Astrocyte (in vitro differentiated cells and primary cell): Measurements from ENCODE around the gene PSMC3IP. TPM values are rescaled to one million over a fixed set of nuclear protein-coding genes. Genes with fewer than 3 reads are reported as not detected.

Experiments
- DNase-seq: peaks from one replicate; pipeline ENCODE4 v3.0.0-alpha.2; 2010; ENCODE audit warnings: low read depth
- FAIRE-seq: peaks from 2 replicates; lab custom pipeline; 2011; peaks lifted over from hg19 to GRCh38; lab: Jason Lieb, UNC
- H2AFZ ChIP-seq: 2 replicates; pipeline ENCODE4 v1.6.0; 2012; ENCODE audit warnings: low read depth, low read length, inconsistent platforms
- H3K27ac ChIP-seq: 2 replicates; pipeline ENCODE4 v1.5.1; 2011; ENCODE audit warnings: low read depth, low read length, inconsistent platforms
- H3K27me3 ChIP-seq: 2 replicates; pipeline ENCODE4 v1.6.0; 2011; ENCODE audit warnings: low read length, inconsistent platforms; ENCODE audit not compliant: insufficient read depth
- H3K36me3 ChIP-seq: 2 replicates; pipeline ENCODE4 v1.5.1; 2011; ENCODE audit warnings: low read length, inconsistent platforms; ENCODE audit not compliant: insufficient read depth
- H3K4me1 ChIP-seq: 2 replicates; pipeline ENCODE4 v1.5.1; 2011; ENCODE audit warnings: low read length, inconsistent platforms; ENCODE audit not compliant: insufficient read depth
- H3K4me2 ChIP-seq: 2 replicates; pipeline ENCODE4 v1.6.0; 2012; ENCODE audit warnings: low read length, inconsistent platforms
- H3K4me3 ChIP-seq: 2 replicates; pipeline ENCODE4 v1.5.1; 2011; ENCODE audit warnings: low read depth, mild to moderate bottlenecking, low read length, inconsistent platforms; ENCODE audit not compliant: insufficient read depth
- H3K79me2 ChIP-seq: 2 replicates; pipeline ENCODE4 v1.6.0; 2012; ENCODE audit warnings: mild to moderate bottlenecking, low read length, inconsistent platforms; ENCODE audit not compliant: insufficient read depth
- H3K9ac ChIP-seq: 2 replicates; pipeline ENCODE4 v1.6.0; 2012; ENCODE audit warnings: mild to moderate bottlenecking, low read length, inconsistent platforms
- H3K9me3 ChIP-seq: 2 replicates; pipeline ENCODE4 v1.5.1; 2012; ENCODE audit warnings: low read depth, mild to moderate bottlenecking, low read length, inconsistent platforms; ENCODE audit not compliant: insufficient read depth
- H4K20me1 ChIP-seq: 2 replicates; pipeline ENCODE4 v1.6.0; 2012; ENCODE audit warnings: low read length, inconsistent platforms; ENCODE audit not compliant: insufficient read depth
- H3K27ac Mint-ChIP-seq: one replicate; pipeline ENCODE4 v1.8.0; 2021; ENCODE audit warnings: mild to moderate bottlenecking, mixed read lengths; ENCODE audit not compliant: unreplicated experiment
- H3K27me3 Mint-ChIP-seq: one replicate; pipeline ENCODE4 v1.8.0; 2021; ENCODE audit warnings: low read depth, mixed read lengths; ENCODE audit not compliant: unreplicated experiment
- H3K36me3 Mint-ChIP-seq: one replicate; pipeline ENCODE4 v1.8.0; 2021; ENCODE audit warnings: low read depth, mixed read lengths; ENCODE audit not compliant: unreplicated experiment
- H3K4me1 Mint-ChIP-seq: one replicate; pipeline ENCODE4 v1.8.0; 2021; ENCODE audit warnings: low read depth, mixed read lengths; ENCODE audit not compliant: unreplicated experiment
- H3K4me3 Mint-ChIP-seq: one replicate; pipeline ENCODE4 v1.8.0; 2021; ENCODE audit warnings: mild to moderate bottlenecking, moderate library complexity, mixed read lengths; ENCODE audit not compliant: unreplicated experiment
- H3K9me3 Mint-ChIP-seq: one replicate; pipeline ENCODE4 v1.8.0; 2021; ENCODE audit warnings: mild to moderate bottlenecking, mixed read lengths; ENCODE audit not compliant: unreplicated experiment
- EZH2 ChIP-seq: IDR thresholded peaks from 2 replicates; pipeline ENCODE4 v1.6.1; 2012; ENCODE audit warnings: mild to moderate bottlenecking, low read length, inconsistent platforms; ENCODE audit not compliant: insufficient read depth
- total RNA-seq: library from RNA; stranded (reverse); gene quantifications from 2 replicates; pipeline ENCODE4 v1.2.1, GENCODE V29; 2021
- TF ChIP-seq, protein P1 (sequence below): IDR thresholded peaks from 2 replicates; pipeline ENCODE4 v1.5.1; 2011; ENCODE audit warnings: low read depth, mild to moderate bottlenecking, inconsistent platforms, low read length, moderate library complexity; ENCODE audit not compliant: insufficient read depth

Gene PSMC3IP
- total RNA-seq, 1 donor from 2014 or later = 8.7 TPM

DNA sequence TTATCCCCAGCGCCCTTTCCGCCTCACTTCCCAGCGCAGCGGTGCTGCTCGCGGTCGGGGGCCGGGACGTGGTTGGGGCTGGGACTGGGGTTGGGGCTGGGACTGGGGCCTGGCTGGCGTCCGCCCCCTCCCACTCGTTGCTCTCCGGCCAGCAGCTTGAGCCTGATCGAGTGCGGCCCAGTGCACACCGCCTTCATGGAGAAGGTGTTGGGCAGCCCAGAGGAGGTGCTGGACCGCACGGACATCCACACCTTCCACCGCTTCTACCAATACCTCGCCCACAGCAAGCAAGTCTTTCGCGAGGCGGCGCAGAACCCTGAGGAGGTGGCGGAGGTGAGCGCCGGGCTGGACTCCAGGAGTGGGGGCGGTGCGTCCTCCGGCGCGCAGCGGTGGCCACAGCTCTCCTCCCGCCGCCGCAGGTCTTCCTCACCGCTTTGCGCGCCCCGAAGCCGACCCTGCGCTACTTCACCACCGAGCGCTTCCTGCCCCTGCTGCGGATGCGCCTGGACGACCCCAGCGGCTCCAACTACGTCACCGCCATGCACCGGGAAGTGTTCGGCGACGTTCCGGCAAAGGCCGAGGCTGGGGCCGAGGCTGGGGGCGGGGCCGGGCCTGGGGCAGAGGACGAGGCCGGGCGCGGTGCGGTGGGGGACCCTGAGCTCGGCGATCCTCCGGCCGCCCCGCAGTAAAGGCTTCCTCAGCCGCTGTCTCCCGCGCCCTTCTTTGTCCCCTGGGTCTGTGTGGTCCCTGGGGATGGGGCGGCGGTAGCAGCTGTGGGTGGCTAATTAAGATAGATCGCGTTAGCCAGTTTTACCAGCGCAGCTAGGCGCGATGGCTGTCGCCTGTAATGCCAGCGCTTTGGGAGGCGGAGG is 23.0 kb downstream of the PSMC3IP start:
- Mint-ChIP-seq H3K27ac (no peak overlapping the region), H3K4me1 (peaks cover 12% of the 10 kb centered on the region), H3K27me3 (no peaks in the 10 kb centered on the region), H3K36me3 (no peaks in the 10 kb centered on the region), H3K4me3 (peak overlapping the region; percentile 91), H3K9me3 (no peaks in the 10 kb centered on the region)
- Histone ChIP-seq H3K36me3 (no peaks in the 10 kb centered on the region), H4K20me1 (peaks cover 5% of the 10 kb centered on the region), H3K4me2 (peak overlapping the region; percentile 91), H3K9me3 (no peaks in the 10 kb centered on the region), H3K4me3 (peak overlapping the region; percentile 69), H3K79me2 (peaks cover 27% of the 10 kb centered on the region), H3K27me3 (no peaks in the 10 kb centered on the region), H3K9ac (peak overlapping the region; percentile 92), H3K4me1 (peaks cover 16% of the 10 kb centered on the region), H3K27ac (peak overlapping the region; percentile 72), H2AFZ (peak overlapping the region; percentile 79)
- no peak for FAIRE-seq
- TF ChIP-seq, protein P1, sequence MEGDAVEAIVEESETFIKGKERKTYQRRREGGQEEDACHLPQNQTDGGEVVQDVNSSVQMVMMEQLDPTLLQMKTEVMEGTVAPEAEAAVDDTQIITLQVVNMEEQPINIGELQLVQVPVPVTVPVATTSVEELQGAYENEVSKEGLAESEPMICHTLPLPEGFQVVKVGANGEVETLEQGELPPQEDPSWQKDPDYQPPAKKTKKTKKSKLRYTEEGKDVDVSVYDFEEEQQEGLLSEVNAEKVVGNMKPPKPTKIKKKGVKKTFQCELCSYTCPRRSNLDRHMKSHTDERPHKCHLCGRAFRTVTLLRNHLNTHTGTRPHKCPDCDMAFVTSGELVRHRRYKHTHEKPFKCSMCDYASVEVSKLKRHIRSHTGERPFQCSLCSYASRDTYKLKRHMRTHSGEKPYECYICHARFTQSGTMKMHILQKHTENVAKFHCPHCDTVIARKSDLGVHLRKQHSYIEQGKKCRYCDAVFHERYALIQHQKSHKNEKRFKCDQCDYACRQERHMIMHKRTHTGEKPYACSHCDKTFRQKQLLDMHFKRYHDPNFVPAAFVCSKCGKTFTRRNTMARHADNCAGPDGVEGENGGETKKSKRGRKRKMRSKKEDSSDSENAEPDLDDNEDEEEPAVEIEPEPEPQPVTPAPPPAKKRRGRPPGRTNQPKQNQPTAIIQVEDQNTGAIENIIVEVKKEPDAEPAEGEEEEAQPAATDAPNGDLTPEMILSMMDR = no peak
- TF ChIP-seq EZH2 = no peak
- peak; percentile 73 for DNase-seq

DNA sequence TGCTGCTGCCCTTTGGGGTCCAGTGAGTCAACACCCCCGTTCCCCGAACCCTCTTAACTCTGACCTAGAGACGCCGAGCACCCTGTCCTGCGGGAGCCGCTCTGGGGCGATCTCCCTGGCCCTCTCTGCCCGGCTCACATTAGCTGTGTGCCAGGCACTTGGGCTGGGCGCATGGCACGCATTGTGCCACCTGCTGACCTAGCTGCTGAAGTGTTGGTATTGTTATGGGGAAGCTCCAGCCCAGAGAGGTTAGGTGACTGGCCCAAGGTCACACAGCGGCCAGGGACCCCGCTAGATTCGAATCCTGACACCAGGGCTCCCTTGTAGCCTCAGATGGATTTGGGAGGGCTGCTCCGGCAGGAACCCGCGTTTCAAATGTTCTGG is 23.7 kb downstream of the PSMC3IP start:
- Histone ChIP-seq H3K4me3 (peak overlapping the region; percentile 69), H3K4me2 (peak overlapping the region; percentile 91), H3K79me2 (peaks cover 27% of the 10 kb centered on the region), H3K27me3 (no peaks in the 10 kb centered on the region), H3K9me3 (no peaks in the 10 kb centered on the region), H3K36me3 (no peaks in the 10 kb centered on the region), H3K9ac (peak overlapping the region; percentile 92), H2AFZ (peak overlapping the region; percentile 79), H4K20me1 (peaks cover 9% of the 10 kb centered on the region), H3K27ac (peak overlapping the region; percentile 72), H3K4me1 (peaks cover 16% of the 10 kb centered on the region)
- no peak overlapping the region for H3K27ac Mint-ChIP-seq
- peaks cover under 1% of the 10 kb centered on the region for H3K36me3 Mint-ChIP-seq
- no peaks in the 10 kb centered on the region for H3K27me3 Mint-ChIP-seq
- H3K4me3 Mint-ChIP-seq = peak overlapping the region; percentile 91
- FAIRE-seq (no peak), DNase-seq (no peak)
- no peak for TF ChIP-seq EZH2
- TF ChIP-seq, protein P1 = no peak
- H3K4me1 Mint-ChIP-seq = peaks cover 12% of the 10 kb centered on the region
- no peaks in the 10 kb centered on the region for H3K9me3 Mint-ChIP-seq
